ENCODE data around the gene SDCCAG8.
A peak's percentile ranks its signal among the peaks of the same experiment; 100 is the strongest.

SDCCAG8 gene

DNA sequence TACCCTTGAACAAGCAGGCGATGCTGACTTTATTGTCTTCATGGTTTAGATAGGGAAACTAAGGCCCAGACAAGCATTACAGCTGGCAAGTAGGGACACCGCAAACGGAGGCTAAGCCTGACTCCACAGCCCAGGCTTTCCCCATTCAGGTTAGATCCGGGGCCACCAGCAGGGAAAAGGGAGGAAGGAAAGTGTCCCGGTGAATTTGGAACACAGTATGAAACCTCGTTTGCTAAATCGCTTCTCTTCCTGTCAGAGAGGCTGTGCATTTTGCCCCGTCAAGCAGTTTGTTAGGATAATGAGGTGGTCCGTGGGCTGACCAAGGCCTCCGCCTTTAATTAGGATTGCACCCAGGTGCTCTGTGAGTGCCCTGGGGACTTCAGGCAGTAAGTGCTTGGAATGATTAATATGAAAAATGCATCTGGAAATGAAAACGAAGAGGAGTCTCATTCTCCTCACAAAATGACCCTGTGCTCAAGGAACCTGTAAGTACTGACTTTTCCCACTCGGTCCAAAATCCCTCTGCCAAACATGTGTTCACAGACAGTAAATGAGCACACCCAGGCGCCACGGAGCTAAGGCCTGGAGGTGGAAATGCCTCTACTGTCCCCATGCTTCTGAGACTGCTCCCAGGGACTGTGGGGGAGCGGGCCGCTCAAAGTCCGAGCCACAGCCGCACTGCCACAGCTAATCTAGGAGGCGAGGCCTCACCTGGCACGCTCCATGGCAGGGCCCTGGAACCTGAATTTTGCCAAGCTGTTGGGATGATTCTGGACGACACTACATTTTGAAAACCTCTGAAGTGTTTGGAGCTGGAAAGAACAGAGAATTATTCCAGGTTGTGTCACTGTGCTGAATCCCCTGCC, 234.1 kb downstream of the SDCCAG8 start:
- no peak overlapping the region for H3K4me3 ChIP-seq (ENCODE audit: low read depth, low read length)
- DNase-seq (ENCODE audit: low read depth): no peak

DNA sequence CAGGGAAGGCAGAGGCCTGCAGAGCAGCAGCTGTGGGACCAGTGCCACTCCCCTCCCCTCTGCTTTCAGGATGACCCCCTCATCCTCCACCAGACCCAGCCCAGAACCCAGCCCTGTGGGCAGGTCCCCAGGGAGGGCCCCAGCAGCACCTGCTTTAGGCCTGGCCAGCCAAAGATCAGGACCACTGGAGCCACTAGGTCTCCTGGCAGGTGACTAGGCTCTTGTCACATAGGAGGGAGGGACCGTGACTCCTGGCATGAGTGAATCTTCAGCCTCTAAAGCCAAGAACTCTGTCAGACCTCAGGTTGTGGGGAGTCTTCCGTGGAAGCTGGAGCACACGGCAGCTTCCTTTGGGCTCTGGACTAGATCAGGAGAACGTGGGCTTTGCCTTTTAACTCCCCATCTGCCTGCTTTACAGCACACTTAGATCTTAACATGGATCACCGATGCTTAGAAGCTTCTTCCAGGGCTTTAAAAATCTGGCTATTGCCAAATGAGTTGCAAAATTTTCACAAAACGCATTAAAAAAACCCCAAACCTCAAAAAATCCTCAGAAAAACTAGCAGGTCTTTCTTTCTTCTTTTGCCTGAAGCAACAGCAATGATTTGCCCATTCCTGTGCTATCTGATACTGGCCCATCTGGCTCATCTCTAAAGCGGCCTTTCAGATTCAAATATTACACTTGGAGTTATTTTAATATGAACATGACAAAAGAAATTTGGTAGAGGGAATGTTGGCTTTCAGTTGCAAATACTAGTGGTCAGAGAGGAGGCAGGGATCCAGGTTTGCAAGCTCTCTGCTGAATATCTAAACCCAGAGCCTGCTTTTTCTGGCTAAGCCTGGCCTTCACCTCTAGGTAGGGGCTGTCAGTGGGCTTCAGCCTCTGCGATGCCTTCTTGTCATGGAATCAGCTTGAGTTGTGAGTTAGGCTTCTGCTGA, 235.2 kb downstream of the SDCCAG8 start:
- no peak for DNase-seq (ENCODE audit: low read depth)
- H3K4me3 ChIP-seq (ENCODE audit: low read depth, low read length): no peak overlapping the region

DNA sequence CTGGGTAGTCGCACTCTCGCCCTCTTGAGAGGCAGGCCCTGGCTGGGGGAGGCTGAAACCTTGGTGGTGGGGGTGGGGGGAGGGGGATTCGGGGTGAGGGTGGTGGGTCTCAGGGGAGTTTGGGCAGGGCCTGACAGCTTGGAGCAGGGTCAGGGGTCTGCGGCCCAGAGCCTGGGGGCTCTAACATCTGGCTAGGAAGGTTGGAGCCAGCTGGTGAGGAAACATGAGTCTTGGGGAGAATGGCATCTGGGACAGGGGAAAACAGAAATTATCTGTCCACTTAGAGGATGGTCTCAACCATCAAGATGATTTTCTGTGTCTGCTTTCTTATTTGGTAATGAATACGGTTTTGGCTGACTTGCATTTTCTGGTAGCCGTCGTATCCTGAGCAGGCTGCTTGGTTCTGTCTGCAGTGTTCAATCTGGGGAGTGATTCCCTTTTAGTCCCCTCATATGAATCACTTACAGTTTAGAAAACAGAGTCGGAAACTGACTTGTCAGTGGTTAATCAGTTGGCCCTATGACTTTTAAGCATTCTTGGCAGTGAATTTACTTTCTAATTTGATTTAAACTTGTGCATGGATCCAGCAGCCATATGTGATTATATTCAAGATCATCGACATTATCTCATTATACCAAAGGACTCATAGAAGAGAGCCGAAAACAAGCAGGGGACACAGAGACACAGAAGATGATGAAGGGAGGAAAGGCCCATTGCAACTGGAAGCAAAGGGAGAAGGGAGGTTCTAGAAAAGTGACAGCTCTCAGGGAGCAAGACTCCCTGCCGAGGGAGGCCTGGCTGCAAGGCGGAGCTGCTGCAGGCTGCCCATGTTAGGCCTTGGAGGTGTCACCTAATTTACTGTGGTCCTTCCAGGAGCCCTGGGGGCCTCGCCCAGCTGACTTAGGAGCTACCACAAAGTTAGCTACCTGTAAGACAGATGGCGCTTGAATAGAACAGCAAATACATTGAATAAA, 237.6 kb downstream of the SDCCAG8 start:
- DNase-seq (ENCODE audit: low read depth): no peak
- no peak overlapping the region for H3K4me3 ChIP-seq (ENCODE audit: low read depth, low read length)

DNA sequence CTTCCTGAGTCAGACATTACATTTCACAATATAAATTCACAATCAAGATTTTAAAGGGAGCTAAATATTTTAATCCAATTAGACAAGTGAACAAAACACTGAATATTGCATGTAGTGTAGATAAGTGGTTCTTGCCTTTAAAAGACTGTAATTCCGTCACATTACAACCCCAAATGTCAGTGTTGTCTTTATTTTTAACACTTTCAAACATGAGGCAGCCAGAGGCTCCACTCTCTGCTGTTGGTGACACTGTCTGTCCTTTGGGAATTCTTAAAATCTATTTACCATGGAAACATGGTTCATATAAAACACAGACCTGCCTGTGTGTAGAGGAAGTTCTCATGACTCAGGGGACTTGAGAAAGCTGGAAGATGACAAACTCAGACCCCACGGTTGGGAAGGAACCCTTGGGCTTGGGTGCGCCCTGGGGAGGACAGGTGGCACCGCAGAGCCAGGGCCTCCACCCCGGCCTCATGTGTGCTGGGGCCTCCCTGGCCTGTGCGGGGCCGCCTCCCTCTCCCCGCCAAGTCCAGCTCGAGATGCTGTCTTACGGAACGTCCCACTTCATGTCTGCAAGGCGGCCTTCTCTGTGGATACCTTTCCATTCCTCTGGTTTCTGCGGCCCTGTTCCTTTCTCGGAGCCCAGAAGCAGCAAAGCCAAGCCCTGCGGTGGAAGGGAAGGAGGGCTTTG, 239.0 kb downstream of the SDCCAG8 start:
- no peak for DNase-seq (ENCODE audit: low read depth)
- H3K4me3 ChIP-seq (ENCODE audit: low read depth, low read length): no peak overlapping the region

GRCh38 chr1:243495442-243496186, 239.8 kb downstream of the SDCCAG8 start:
- no peak overlapping the region for H3K4me3 ChIP-seq (ENCODE audit: low read depth, low read length)
- DNase-seq (ENCODE audit: low read depth): peak; percentile 49

GRCh38 chr1:243496187-243496646, 240.4 kb downstream of the SDCCAG8 start:
- no peak overlapping the region for H3K4me3 ChIP-seq (ENCODE audit: low read depth, low read length)
- DNase-seq (ENCODE audit: low read depth): no peak

DNA sequence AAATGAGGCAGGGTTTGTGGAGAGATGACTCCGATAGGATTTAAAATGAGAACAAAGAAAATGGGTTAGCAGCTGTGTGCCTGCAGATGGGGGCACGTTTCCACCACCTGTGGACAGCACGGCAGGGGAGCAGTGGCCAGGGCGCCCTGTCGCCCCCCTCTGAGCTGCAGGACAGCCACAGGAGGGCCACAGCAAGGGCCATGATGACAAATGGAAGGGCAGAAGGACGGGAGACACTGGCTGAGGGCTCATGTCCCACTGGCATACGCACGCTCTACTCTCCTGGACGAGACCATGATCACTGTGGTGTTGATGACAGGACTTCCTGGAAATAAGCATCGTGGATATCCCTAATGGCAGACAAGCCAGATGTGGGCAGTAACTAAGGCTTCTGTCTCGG, 241.0 kb downstream of the SDCCAG8 start:
- no peak for DNase-seq (ENCODE audit: low read depth)

GRCh38 chr1:243497939-243498681, 242.3 kb downstream of the SDCCAG8 start:
- H3K4me3 ChIP-seq (ENCODE audit: low read depth, low read length): no peak overlapping the region
- no peak for DNase-seq (ENCODE audit: low read depth)

More for the DNA sequence above, 241.0 kb downstream of the SDCCAG8 start:
- no peak overlapping the region for H3K4me3 ChIP-seq (ENCODE audit: low read depth, low read length)

DNA sequence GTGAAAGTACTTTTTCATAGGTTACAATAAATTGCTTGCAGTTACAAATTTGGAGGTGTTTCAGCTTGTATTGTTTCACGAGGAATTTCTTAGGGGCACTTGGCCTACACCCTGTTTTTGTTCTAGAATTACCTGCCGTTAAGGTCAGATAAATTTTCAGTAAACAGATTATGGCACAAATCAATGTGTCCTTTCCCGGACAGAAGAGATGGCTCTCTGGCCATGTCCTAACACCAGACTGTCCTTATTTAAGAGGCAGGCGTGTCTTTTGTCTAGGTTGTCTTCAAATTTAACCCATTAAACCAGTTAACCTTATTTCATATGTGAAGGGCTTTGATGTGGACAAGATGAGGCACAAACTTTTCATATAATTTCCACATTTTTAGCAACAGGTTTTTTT, 243.4 kb downstream of the SDCCAG8 start:
- no peak for DNase-seq (ENCODE audit: low read depth)
- no peak overlapping the region for H3K4me3 ChIP-seq (ENCODE audit: low read depth, low read length)

DNA sequence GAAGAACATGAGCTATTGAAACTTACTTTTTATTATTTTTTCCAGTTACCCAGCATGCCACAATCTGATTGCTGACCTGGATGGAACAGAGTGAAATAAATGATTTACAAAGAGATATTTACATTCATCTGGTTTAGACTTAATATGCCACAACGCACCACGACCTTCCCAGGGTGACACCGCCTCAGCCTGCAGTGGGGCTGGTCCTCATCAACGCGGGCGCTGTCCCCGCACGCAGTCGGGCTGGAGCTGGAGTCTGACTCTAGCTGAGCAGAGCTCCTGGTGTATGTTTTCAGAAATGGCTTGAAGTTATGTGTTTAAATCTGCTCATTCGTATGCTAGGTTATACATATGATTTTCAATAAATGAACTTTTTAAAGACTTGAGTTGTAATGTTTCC, 243.9 kb downstream of the SDCCAG8 start:
- no peak for DNase-seq (ENCODE audit: low read depth)
- no peak overlapping the region for H3K4me3 ChIP-seq (ENCODE audit: low read depth, low read length)

- H3K4me3 ChIP-seq (ENCODE audit: low read depth, low read length): no peak overlapping the region
- no peak for DNase-seq (ENCODE audit: low read depth)
Measured at GRCh38 chr1:243500512-243500911, 244.7 kb downstream of the SDCCAG8 start.

DNA sequence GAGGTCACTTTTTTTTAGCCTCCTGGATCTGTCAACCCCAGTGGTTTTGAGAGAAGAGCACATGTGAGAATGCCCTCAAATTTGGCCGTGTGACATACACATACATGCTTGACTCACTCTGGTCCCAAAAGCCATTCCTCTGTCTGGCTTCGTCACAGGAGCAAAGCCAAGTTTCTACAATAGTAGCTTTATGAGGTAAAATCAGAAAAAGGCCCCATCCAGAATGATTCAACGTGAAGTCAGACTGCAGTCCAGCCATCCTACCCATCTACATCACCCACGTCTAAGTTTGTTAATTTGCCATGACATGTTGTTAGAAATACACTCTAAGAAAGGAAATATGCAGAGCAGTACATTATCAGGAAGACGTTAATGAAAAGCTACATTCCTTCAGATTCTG, 245.2 kb downstream of the SDCCAG8 start:
- peak; percentile 56 for DNase-seq (ENCODE audit: low read depth)
- no peak overlapping the region for H3K4me3 ChIP-seq (ENCODE audit: low read depth, low read length)

DNA sequence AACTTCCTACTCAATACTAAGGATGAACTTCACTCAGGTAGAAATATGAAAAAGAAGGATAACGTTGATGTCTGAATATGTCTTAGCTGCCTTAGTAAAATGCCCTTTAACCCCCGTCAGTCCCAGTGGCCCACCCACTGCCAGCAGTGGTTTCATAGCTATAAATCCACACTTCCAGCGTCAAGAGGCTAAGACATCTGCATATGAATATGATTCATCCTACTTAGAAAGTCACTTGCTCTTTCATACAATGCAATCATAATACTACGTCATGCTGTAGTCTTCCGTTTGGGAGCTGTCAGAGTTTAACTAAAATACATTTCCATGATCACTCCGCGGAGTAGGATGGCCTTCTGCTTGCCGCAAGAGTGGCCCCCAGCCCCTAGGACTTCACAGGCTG, 247.3 kb downstream of the SDCCAG8 start:
- no peak overlapping the region for H3K4me3 ChIP-seq (ENCODE audit: low read depth, low read length)
- DNase-seq (ENCODE audit: low read depth): no peak

DNA sequence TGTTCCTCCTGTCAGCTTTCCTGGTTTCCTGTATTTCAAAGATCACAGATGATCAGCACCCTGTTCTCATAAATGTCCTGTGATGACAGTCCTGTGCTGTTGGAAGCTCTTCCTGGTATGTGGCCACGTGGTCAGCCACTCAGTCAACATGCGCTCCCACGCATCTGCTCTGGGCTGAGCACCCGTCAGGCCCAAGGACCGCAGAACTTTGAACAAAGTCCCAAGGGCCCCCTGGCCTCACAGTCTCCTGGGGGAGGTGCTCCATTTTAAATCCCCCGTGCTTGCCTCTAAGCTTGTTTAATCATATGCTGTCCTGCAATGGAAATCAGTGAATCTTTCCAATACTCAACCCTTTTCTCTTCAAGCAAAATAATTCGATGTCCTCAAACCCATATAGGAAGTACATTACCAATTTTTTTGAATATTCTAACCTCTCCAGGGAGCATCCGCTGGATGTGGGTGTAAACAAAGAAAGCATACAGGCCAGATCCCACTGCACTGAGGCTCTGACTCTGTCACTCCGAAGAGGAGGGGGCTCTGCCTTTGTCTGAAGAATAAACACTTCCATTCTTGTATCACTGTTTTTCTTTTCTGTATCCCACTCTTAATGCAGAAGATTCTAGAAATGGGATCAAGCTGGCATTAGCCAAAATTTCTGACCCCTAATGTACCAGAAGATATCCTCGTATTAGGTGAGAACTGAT, 250.3 kb downstream of the SDCCAG8 start:
- H3K4me3 ChIP-seq (ENCODE audit: low read depth, low read length): no peak overlapping the region
- no peak for DNase-seq (ENCODE audit: low read depth)

- DNase-seq (ENCODE audit: low read depth): no peak
- H3K4me3 ChIP-seq (ENCODE audit: low read depth, low read length): no peak overlapping the region
Measured at GRCh38 chr1:243507001-243507671, 251.3 kb downstream of the SDCCAG8 start.

GRCh38 chr1:243507672-243508302, 251.9 kb downstream of the SDCCAG8 start:
- no peak overlapping the region for H3K4me3 ChIP-seq (ENCODE audit: low read depth, low read length)

More at GRCh38 chr1:243507672-243508302, 251.9 kb downstream of the SDCCAG8 start:
- DNase-seq (ENCODE audit: low read depth): no peak

All from skeletal muscle cell (primary cell).